NCI-H748 (cell line): ENCODE measurements around the gene SAMD1.
A peak's percentile ranks its signal among the peaks of the same experiment; 100 is the strongest.

Experiments used
- DNase-seq: peaks from one replicate; lab custom pipeline; 2025; ENCODE audit not compliant: unreplicated experiment; lab: John Stamatoyannopoulos, UW

The SAMD1 gene

DNA sequence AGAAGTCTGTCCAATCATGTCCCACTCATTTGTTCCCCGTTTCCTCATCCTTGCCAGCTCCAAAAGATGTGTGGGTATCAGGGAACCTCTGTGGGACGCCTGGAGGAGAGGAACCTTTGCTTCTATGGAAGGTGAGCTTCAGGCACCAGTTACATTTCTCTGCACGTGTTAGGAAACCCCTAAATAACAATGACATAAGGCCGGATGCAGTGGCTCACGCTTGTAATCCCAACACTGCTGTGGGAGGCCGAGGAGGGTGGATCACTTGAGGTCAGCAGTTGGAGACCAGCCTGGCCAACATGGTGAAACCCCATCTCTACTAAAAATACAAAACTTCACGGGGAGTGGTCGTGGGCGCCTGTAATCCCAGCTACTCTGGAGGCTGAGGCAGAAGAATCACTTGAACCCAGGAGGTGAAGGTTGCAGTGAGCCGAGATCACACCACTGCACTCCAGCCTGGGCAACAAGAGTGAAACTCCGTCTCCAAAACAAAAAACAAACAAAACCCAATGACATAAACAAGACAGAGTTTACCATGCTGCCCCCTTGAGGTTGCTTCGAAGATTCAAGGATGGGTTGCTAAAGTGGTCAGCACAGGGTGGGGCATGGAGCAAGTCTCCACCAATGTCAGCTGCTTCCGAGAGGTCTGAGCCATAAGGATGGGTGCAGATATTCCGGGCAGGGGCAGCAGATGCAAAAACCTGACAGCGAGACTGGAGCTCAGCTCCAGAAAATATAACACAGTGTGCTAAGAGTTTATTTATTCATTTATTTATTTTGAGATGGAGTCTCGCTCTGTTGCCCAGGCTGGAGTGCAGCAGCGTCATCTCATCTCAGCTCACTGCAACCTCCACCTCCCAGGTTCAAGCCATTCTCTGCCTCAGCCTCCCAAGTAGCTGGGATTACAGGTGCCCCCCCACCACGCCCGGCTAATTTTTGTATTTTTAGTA, 47.6 kb downstream of the SAMD1 start:
- peak; percentile 64 for DNase-seq

DNA sequence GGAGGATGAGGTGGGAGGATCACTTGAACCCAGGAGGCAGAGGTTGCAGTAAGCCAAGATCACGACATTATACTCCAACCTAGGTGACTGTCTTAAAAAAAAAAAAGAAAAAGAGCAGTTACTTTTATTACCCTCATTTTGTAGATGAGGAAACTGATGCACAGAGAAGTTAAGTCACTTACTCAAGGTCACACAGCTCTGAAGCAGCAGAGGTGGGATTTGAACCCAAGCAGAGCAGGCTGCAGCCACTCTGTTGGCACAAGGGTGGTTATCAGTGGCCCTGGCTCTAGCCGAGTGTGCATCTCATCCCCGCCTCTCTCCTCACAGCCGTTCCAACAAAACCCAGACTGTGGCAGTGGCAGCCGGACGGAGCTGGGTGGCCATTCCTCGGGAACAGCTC, 51.4 kb downstream of the SAMD1 start:
- DNase-seq = no peak
